Measurements from ENCODE around the gene VAMP7. TPM values are rescaled to one million over a fixed set of nuclear protein-coding genes. Genes with fewer than 3 reads are reported as not detected.

VAMP7 gene
- total and polyA plus RNA-seq, 2 of the 8 experiments (the other 6 are each of a cell fraction or from before 2014, with no cell fraction given): 14.2 to 22.1 TPM

- Histone ChIP-seq H2BK12ac (ENCODE audit: low read depth, low read length) (no peak overlapping the region), H2BK20ac (ENCODE audit: low read length) (no peak overlapping the region), H3K4me1 (replicated peaks in 1 of 4; ENCODE audit: control insufficient read depth in 3 of 4, insufficient read depth in 4 of 4, low read length in 3 of 4) (no peaks in the 10 kb centered on the region), H2BK15ac (ENCODE audit: low read length) (no peak overlapping the region), H3K27ac (ENCODE audit: low read depth, low read length) (no peak overlapping the region), H3K4me2 (ENCODE audit: insufficient read depth in 1 of 2, low read depth in 2 of 2, low read length in 2 of 2) (no peak overlapping the region), H3K4me3 (ENCODE audit: extremely low read depth in 1 of 4, insufficient read depth in 2 of 4, low read depth in 3 of 4, low read length in 4 of 4) (no peak overlapping the region), H4K8ac (ENCODE audit: extremely low read depth, insufficient read depth, low read length) (no peak overlapping the region), H3K23ac (ENCODE audit: insufficient read length) (no peak overlapping the region), H4K20me1 (replicated peaks in 1 of 2; ENCODE audit: control insufficient read depth in 1 of 2, insufficient read depth in 2 of 2, low read length in 2 of 2) (no peaks in the 10 kb centered on the region), H2BK5ac (ENCODE audit: low read depth, low read length) (no peak overlapping the region), H3K14ac (ENCODE audit: insufficient read length) (no peak overlapping the region), H4K5ac (ENCODE audit: insufficient read length, low read depth, low read length) (no peak overlapping the region), H3K4ac (replicated peaks; ENCODE audit: insufficient read length, low read depth, low read length) (no peak overlapping the region), H3K79me2 (ENCODE audit: control insufficient read depth in 1 of 2, insufficient read depth in 2 of 2, low read length in 2 of 2) (no peaks in the 10 kb centered on the region), H3K56ac (replicated peaks; ENCODE audit: insufficient read length, low read depth, low read length) (no peak overlapping the region), H2AK5ac (ENCODE audit: low read depth, low read length) (no peak overlapping the region), H3K18ac (ENCODE audit: extremely low read depth, low read length) (no peak overlapping the region), H3K27me3 (replicated peaks in 1 of 4; ENCODE audit: control insufficient read depth in 3 of 4, extremely low read depth in 1 of 4, insufficient read depth in 3 of 4, low read length in 3 of 4) (no peaks in the 10 kb centered on the region), H3K9me3 (ENCODE audit: insufficient read depth in 2 of 2, low read depth in 1 of 2, low read length in 1 of 2) (peaks cover 10 to 24% of the 10 kb centered on the region in 2 experiments; a peak in 3 of 4 replicates), H3K23me2 (ENCODE audit: low read depth, low read length) (no peaks in the 10 kb centered on the region), H2AFZ (ENCODE audit: low read length) (no peak overlapping the region), H2BK120ac (replicated peaks; ENCODE audit: low read depth, low read length) (no peak overlapping the region), H3K79me1 (ENCODE audit: low read depth, low read length) (no peaks in the 10 kb centered on the region), H4K91ac (replicated peaks; ENCODE audit: insufficient read length, low read length) (no peak overlapping the region), H3K9ac (replicated peaks in 1 of 4; ENCODE audit: extremely low read depth in 1 of 4, low read depth in 3 of 4, low read length in 3 of 4) (no peak overlapping the region), H3K36me3 (ENCODE audit: control insufficient read depth in 2 of 4, insufficient read depth in 4 of 4, low read length in 3 of 4) (no peaks in the 10 kb centered on the region)
- CTCF ChIA-PET (ENCODE audit: partially characterized antibody): no interaction called here
- TF ChIP-seq EZH2 (IDR thresholded peaks at IDR 0.05; ENCODE audit: low read depth, low read length, severe bottlenecking) (no peak), KDM5A (IDR thresholded peaks at IDR 0.05; ENCODE audit: low read length) (no peak), CBX8 (IDR thresholded peaks at IDR 0.05; ENCODE audit: borderline replicate concordance, low read depth, low read length) (no peak), BRCA1 (IDR thresholded peaks at IDR 0.05; ENCODE audit: low read depth, low read length) (no peak)
- FAIRE-seq (no peak), DNase-seq (ENCODE audit: low read depth in 1 of 2, low spot score in 2 of 2) (no peak)
- POLR2A ChIA-PET (ENCODE audit: partially characterized antibody): no interaction called here
These were observed 10.2 kb upstream of the VAMP7 start for GRCh38 chrX:155870958-155871357.
